Measurements from ENCODE around the gene PRIMA1. TPM values are rescaled to one million over a fixed set of nuclear protein-coding genes. Genes with fewer than 3 reads are reported as not detected.

Gene PRIMA1
- total RNA-seq, 4 donors from 2014 or later, result 14.0 to 28.8 (median 16.4) TPM

- H3K27ac ChIP-seq, result no peak overlapping the region
- WGBS, 2 donors (ENCODE audit: low coverage in 1 of 2), result 78% methylated on average over 5 of the region's 21 CpGs; no CpG with 5 or more reads in 1 of the 2 donors
- no peak for TF ChIP-seq CTCF (IDR thresholded peaks at IDR 0.05)
- TF ChIP-seq POLR2AphosphoS5 (IDR thresholded peaks at IDR 0.05), result no peak
- TF ChIP-seq EP300 (IDR thresholded peaks at IDR 0.05), result no peak
- no peak for TF ChIP-seq POLR2A (IDR thresholded peaks at IDR 0.05)
- no peaks in the 10 kb centered on the region for H3K27me3 ChIP-seq
- no peaks in the 10 kb centered on the region for H3K9me3 ChIP-seq
- H3K4me1 ChIP-seq, result no peaks in the 10 kb centered on the region
- no peak overlapping the region for H3K4me3 ChIP-seq
- ATAC-seq, result no peak
- peaks cover 0 to 69% of the 10 kb centered on the region in 2 donors for H3K36me3 ChIP-seq
These were observed 63.2 kb downstream of the PRIMA1 start for GRCh38 chr14:93725002-93725582.

GRCh38 chr14:93723001-93723400 is 65.3 kb downstream of the PRIMA1 start:
- TF ChIP-seq EP300 (IDR thresholded peaks at IDR 0.05), result no peak
- no peak for TF ChIP-seq POLR2A (IDR thresholded peaks at IDR 0.05)
- no peak for TF ChIP-seq POLR2AphosphoS5 (IDR thresholded peaks at IDR 0.05)
- TF ChIP-seq CTCF (IDR thresholded peaks at IDR 0.05), result no peak
- no peaks in the 10 kb centered on the region for H3K9me3 ChIP-seq
- WGBS, 2 donors (ENCODE audit: low coverage in 1 of 2), result 66 to 93% methylated on average over 3 of the region's 4 CpGs
- H3K27me3 ChIP-seq, result no peaks in the 10 kb centered on the region
- no peak overlapping the region for H3K4me3 ChIP-seq
- no peak for ATAC-seq
- no peaks in the 10 kb centered on the region for H3K4me1 ChIP-seq
- H3K27ac ChIP-seq, result no peak overlapping the region
- H3K36me3 ChIP-seq, result peaks cover 0 to 55% of the 10 kb centered on the region in 2 donors

- Histone ChIP-seq H3K36me3 (peaks cover 0 to 46% of the 10 kb centered on the region in 2 donors), H3K27me3 (no peaks in the 10 kb centered on the region), H3K9me3 (no peaks in the 10 kb centered on the region), H3K4me1 (no peaks in the 10 kb centered on the region), H3K4me3 (no peak overlapping the region), H3K27ac (no peak overlapping the region)
- 93% methylated on average over 4 of the region's 13 CpGs; no CpG with 5 or more reads in 1 of the 2 donors for WGBS, 2 donors (ENCODE audit: low coverage in 1 of 2)
- TF ChIP-seq POLR2A (IDR thresholded peaks at IDR 0.05), result no peak
- no peak for TF ChIP-seq CTCF (IDR thresholded peaks at IDR 0.05)
- no peak for TF ChIP-seq EP300 (IDR thresholded peaks at IDR 0.05)
- no peak for TF ChIP-seq POLR2AphosphoS5 (IDR thresholded peaks at IDR 0.05)
- ATAC-seq, result no peak
These were observed 67.3 kb downstream of the PRIMA1 start for GRCh38 chr14:93720981-93721483.

GRCh38 chr14:93720076-93720815 is 68.0 kb downstream of the PRIMA1 start:
- H3K27ac ChIP-seq, result no peak overlapping the region
- peaks cover 0 to 38% of the 10 kb centered on the region in 2 donors for H3K36me3 ChIP-seq
- no peak overlapping the region for H3K4me3 ChIP-seq
- H3K9me3 ChIP-seq, result no peaks in the 10 kb centered on the region
- no peaks in the 10 kb centered on the region for H3K27me3 ChIP-seq
- TF ChIP-seq POLR2A (IDR thresholded peaks at IDR 0.05) (no peak), CTCF (IDR thresholded peaks at IDR 0.05) (no peak), EP300 (IDR thresholded peaks at IDR 0.05) (no peak), POLR2AphosphoS5 (IDR thresholded peaks at IDR 0.05) (no peak)
- H3K4me1 ChIP-seq, result no peaks in the 10 kb centered on the region
- WGBS, 2 donors (ENCODE audit: low coverage in 1 of 2), result 85% methylated on average over 6 of the region's 12 CpGs; no CpG with 5 or more reads in 1 of the 2 donors
- ATAC-seq, result no peak
